Activated naive CD4-positive, alpha-beta T cell treated with anti-CD3 and anti-CD28 coated beads, Interleukin-2, amount 50 U/mL, for 24 hours (primary cell): ENCODE results near the gene GLP2R.
"Not testable (repeated sequence)": the region's sequence is repeated elsewhere in the genome, so short reads cannot be mapped to it uniquely, and the experiment has no call there.

Experiments used
- H3K27ac Mint-ChIP-seq: one replicate; pipeline ENCODE4 v1.8.0; 2021; ENCODE audit warnings: mild to moderate bottlenecking, mixed read lengths
- H3K27me3 Mint-ChIP-seq: one replicate; pipeline ENCODE4 v1.8.0; 2021; ENCODE audit warnings: mixed read lengths
- H3K36me3 Mint-ChIP-seq: one replicate; pipeline ENCODE4 v1.8.0; 2021; ENCODE audit warnings: mixed read lengths
- H3K4me1 Mint-ChIP-seq: one replicate; pipeline ENCODE4 v1.8.0; 2021; ENCODE audit warnings: mixed read lengths
- H3K4me3 Mint-ChIP-seq: one replicate; pipeline ENCODE4 v1.8.0; 2021; ENCODE audit warnings: mild to moderate bottlenecking, mixed read lengths
- H3K9me3 Mint-ChIP-seq: one replicate; pipeline ENCODE4 v1.8.0; 2021; ENCODE audit warnings: mixed read lengths

GLP2R gene

DNA sequence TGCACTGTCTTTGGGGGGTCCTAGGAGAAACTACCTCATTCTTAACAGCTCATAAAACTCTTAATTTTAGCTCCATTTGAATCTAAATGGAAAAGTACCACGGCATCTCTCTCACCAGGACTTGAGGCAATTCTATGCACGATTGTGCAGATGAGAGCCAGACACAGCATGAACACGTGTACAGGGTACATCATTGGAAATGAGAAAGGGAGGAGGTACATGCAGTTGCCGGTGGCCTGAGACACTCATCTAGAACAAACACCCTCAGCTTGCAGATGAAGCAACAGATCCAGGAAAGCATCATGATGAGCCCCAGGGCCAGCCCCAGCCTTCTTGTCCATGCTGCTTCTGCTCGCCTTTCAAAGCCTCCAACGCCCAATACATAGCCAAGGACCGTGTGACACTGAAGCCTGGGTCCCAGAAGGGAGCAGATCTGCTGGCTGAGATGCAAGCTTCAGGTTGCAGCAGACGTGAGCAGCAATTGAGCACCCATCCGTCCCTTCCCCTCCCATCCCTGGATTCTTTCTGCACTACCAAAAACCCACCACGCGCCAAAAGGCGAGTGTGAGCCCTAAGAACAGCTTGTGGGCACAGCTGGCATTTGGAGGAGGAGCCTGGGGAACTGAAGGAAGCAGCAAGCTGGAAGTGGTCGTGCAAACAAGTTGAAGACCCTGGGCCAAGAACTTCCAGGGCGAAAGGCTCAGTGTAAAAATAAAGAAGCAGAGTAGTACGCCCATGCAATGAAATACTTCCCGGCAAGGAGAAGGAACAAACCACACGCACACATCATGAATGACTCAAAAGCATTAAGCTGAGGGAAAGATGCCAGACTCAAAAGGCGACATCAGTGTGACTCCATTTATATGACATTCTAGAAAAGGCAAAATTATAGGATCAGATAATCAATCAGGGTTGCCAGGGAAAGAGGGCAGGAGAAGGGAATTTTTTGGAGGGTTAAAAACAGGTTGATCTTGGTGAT is 86.7 kb downstream of the GLP2R start:
- Mint-ChIP-seq H3K9me3 (no peaks in the 10 kb centered on the region), H3K27ac (no peak overlapping the region), H3K4me3 (no peak overlapping the region), H3K27me3 (no peaks in the 10 kb centered on the region), H3K36me3 (no peaks in the 10 kb centered on the region), H3K4me1 (no peaks in the 10 kb centered on the region)

DNA sequence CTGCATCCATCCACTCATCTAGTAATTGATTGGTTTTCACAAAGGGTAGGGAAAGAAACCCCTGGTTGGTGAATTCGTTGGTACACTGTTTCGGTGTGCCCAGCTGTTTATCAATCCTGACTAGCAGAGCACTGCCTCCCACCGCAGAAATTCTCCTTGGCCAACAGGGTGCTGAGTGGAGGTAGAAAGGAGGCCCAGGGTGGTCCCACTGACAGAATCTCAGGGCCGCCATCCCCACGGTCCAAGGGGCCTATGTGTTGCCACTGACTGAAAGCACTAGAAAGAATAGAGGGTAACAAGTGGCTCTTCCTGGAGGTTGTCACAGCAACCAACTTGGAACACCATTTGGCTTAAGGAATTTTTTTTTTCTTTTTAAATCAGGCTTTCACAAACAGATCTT is 87.8 kb downstream of the GLP2R start:
- Mint-ChIP-seq H3K27ac (no peak overlapping the region), H3K4me3 (no peak overlapping the region), H3K9me3 (no peaks in the 10 kb centered on the region), H3K4me1 (no peaks in the 10 kb centered on the region), H3K27me3 (no peaks in the 10 kb centered on the region), H3K36me3 (no peaks in the 10 kb centered on the region)

GRCh38 chr17:9916108-9916507 is 90.4 kb downstream of the GLP2R start:
- Mint-ChIP-seq H3K36me3 (no peaks in the 10 kb centered on the region), H3K9me3 (no peaks in the 10 kb centered on the region), H3K4me1 (no peaks in the 10 kb centered on the region), H3K27me3 (no peaks in the 10 kb centered on the region), H3K4me3 (no peak overlapping the region), H3K27ac (no peak overlapping the region)

DNA sequence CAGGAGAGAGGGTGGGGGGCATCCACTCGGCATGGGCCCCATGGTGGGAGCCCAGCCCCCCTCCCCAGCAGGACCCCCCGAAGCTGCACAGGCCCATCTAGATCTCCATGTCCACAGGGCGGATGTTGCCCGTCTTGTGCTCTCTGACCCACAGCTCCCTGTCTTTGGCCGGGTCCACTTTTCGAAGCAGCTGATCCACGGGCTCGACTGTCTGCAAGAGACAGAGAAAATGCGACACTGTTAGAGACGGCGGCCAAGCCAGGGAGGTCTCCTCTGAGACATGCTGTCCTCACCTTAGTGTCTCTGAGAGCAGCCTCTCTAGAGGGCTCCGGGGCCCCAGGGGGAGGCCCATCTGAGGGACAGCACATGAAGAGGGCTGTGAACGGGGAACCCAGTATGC is 91.4 kb downstream of the GLP2R start:
- no peaks in the 10 kb centered on the region for H3K9me3 Mint-ChIP-seq

GRCh38 chr17:9917801-9918200 is 92.1 kb downstream of the GLP2R start:
- no peaks in the 10 kb centered on the region for H3K27me3 Mint-ChIP-seq
- no peaks in the 10 kb centered on the region for H3K4me1 Mint-ChIP-seq
- no peaks in the 10 kb centered on the region for H3K36me3 Mint-ChIP-seq
- no peak overlapping the region for H3K4me3 Mint-ChIP-seq
- H3K27ac Mint-ChIP-seq = no peak overlapping the region
- H3K9me3 Mint-ChIP-seq = no peaks in the 10 kb centered on the region

More for the DNA sequence above, 91.4 kb downstream of the GLP2R start:
- Mint-ChIP-seq H3K27me3 (no peaks in the 10 kb centered on the region), H3K36me3 (no peaks in the 10 kb centered on the region), H3K4me1 (no peaks in the 10 kb centered on the region), H3K27ac (no peak overlapping the region), H3K4me3 (no peak overlapping the region)

GRCh38 chr17:9918352-9918751 is 92.6 kb downstream of the GLP2R start:
- Mint-ChIP-seq H3K27ac (no peak overlapping the region), H3K9me3 (no peaks in the 10 kb centered on the region), H3K4me1 (no peaks in the 10 kb centered on the region), H3K36me3 (no peaks in the 10 kb centered on the region), H3K4me3 (no peak overlapping the region), H3K27me3 (no peaks in the 10 kb centered on the region)

GRCh38 chr17:9918804-9919352 is 93.2 kb downstream of the GLP2R start:
- Mint-ChIP-seq H3K36me3 (no peaks in the 10 kb centered on the region), H3K27me3 (no peaks in the 10 kb centered on the region), H3K4me1 (no peaks in the 10 kb centered on the region), H3K4me3 (no peak overlapping the region), H3K9me3 (no peaks in the 10 kb centered on the region), H3K27ac (no peak overlapping the region)

DNA sequence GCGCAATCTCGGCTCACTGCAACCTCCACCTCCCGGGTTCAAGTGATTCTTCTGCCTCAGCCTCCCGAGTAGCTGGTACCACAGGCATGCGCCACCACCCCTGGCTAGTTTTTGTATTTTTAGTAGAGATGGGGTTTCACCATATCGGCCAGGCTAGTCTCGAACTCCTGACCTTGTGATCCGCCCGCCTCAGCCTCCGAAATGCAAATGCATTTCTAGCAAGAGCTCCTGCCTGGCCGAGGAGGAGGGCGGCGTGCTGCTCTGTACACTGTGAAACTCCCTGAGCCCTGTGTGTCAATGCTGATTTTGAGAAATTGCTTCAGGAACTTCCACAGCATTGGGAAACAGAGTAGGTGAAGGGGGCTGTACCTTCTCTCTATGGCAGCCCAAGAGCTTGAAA is 95.5 kb downstream of the GLP2R start:
- not testable (repeated sequence) for H3K27me3 Mint-ChIP-seq, H3K4me3 Mint-ChIP-seq, H3K4me1 Mint-ChIP-seq, H3K27ac Mint-ChIP-seq, H3K36me3 Mint-ChIP-seq, H3K9me3 Mint-ChIP-seq

- Mint-ChIP-seq H3K4me1 (peaks cover 4% of the 10 kb centered on the region), H3K27ac (no peak overlapping the region), H3K4me3 (no peak overlapping the region), H3K9me3 (no peaks in the 10 kb centered on the region), H3K27me3 (no peaks in the 10 kb centered on the region), H3K36me3 (no peaks in the 10 kb centered on the region)
These were observed 96.5 kb downstream of the GLP2R start for GRCh38 chr17:9922012-9922848.

DNA sequence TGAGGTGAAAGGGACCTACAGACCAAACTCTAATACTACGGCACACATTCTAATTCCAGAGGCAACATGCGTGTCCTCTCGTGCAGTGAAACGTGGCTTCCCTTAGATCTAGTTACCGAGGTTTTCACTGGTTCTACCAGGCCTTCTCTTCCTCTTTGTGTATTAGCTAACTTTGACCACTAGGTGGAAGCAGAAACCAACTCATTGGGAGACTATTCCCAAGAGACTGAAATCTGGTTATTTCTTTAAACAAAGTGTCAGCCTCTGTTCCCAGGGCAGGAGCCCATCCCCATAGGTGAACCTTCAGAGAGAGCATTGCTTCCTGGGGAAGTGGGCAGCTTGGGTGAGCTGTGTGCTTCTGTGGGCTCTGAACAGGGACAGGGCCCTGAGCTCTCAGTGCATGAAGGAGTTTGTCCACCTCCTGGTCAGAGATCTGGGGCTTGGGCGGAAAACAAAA is 99.0 kb downstream of the GLP2R start:
- no peaks in the 10 kb centered on the region for H3K36me3 Mint-ChIP-seq
- no peaks in the 10 kb centered on the region for H3K9me3 Mint-ChIP-seq
- H3K4me3 Mint-ChIP-seq = no peak overlapping the region
- H3K27me3 Mint-ChIP-seq = no peaks in the 10 kb centered on the region
- no peak overlapping the region for H3K27ac Mint-ChIP-seq
- H3K4me1 Mint-ChIP-seq = peaks cover 4% of the 10 kb centered on the region

GRCh38 chr17:9925457-9925856 is 99.7 kb downstream of the GLP2R start:
- Mint-ChIP-seq H3K4me3 (no peak overlapping the region), H3K27ac (no peak overlapping the region), H3K9me3 (no peaks in the 10 kb centered on the region), H3K4me1 (peaks cover 4% of the 10 kb centered on the region), H3K36me3 (no peaks in the 10 kb centered on the region), H3K27me3 (no peaks in the 10 kb centered on the region)

GRCh38 chr17:9926150-9926804 is 100.6 kb downstream of the GLP2R start:
- peaks cover 4% of the 10 kb centered on the region for H3K4me1 Mint-ChIP-seq
- no peaks in the 10 kb centered on the region for H3K27me3 Mint-ChIP-seq
- H3K36me3 Mint-ChIP-seq = no peaks in the 10 kb centered on the region
- H3K4me3 Mint-ChIP-seq = no peak overlapping the region
- H3K9me3 Mint-ChIP-seq = no peaks in the 10 kb centered on the region
- no peak overlapping the region for H3K27ac Mint-ChIP-seq

GRCh38 chr17:9928601-9929333 is 103.0 kb downstream of the GLP2R start:
- Mint-ChIP-seq H3K9me3 (no peaks in the 10 kb centered on the region), H3K36me3 (no peaks in the 10 kb centered on the region), H3K27ac (no peak overlapping the region), H3K4me3 (no peak overlapping the region), H3K4me1 (peaks cover 4% of the 10 kb centered on the region), H3K27me3 (peaks cover 3% of the 10 kb centered on the region)

DNA sequence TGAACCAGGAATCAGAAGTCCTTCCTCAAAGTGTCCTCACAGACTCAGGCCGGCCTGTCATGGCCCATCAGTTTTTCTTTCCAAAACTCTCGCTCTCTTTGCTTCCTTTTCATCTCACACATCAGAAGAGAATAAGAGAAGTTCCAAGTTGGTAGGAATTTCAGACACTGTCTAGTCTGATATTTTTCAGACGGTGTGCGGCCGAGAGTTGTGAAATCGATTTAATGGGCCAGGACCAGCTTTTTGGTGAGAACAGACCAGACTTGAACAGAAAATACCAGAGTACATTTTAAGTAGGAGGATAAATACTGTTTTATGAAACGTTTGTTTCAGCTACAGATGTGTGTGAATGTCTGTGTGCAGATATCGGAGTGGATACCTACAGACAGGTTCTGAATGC is 104.1 kb downstream of the GLP2R start:
- no peaks in the 10 kb centered on the region for H3K9me3 Mint-ChIP-seq
- H3K4me3 Mint-ChIP-seq = no peak overlapping the region
- no peaks in the 10 kb centered on the region for H3K36me3 Mint-ChIP-seq
- H3K4me1 Mint-ChIP-seq = no peaks in the 10 kb centered on the region
- no peak overlapping the region for H3K27ac Mint-ChIP-seq
- H3K27me3 Mint-ChIP-seq = peaks cover 3% of the 10 kb centered on the region
